GM18951 (cell line): ENCODE results near the gene CC2D1A.

Experiments used
- POLR2A ChIP-seq: IDR thresholded peaks from 4 replicates; pipeline ENCODE4 v1.6.1; 2011; ENCODE audit warnings: mild to moderate bottlenecking; ENCODE audit not compliant: insufficient read length, insufficient read depth; ENCODE audit errors: extremely low read depth
- in situ Hi-C: fragments of 300-500 bp; cut with MboI; formaldehyde crosslinking; loops from one replicate; pipeline ENCODE4 v1.12.0; 2022; ENCODE audit warnings: low sequenced_read_pairs, mixed read lengths, inconsistent platforms; ENCODE audit not compliant: unreplicated experiment

The CC2D1A gene

GRCh38 chr19:13905634-13906520 lies at the start of gene CC2D1A, which contains the start of gene BRME1:
Gene CC2D1A (plus strand): TSS chr19:13906201. CDS start chr19:13906442, 241 bp downstream.
Gene BRME1 (minus strand): TSS chr19:13906117. CDS start chr19:13904892, 1,225 bp downstream.
- in situ Hi-C loops: no loop called here
- peak; percentile 70 for TF ChIP-seq POLR2A

- in situ Hi-C loops: loop anchor here (25.0 kb wide), 1 partner anchor 569 kb away; no protein-coding TSS in a partner anchor
- no peak for TF ChIP-seq POLR2A
Observed at GRCh38 chr19:13856497-13856896, 49.5 kb upstream of the CC2D1A start.

- in situ Hi-C loops: loop anchor here (25.0 kb wide), 1 partner anchor 572 kb away; no protein-coding TSS in a partner anchor
- no peak for TF ChIP-seq POLR2A
Observed at GRCh38 chr19:13859361-13859880, 46.6 kb upstream of the CC2D1A start.

- in situ Hi-C loops: loop anchor here (5.0 to 25.0 kb wide), 3 partner anchors 76 to 574 kb away; no protein-coding TSS in a partner anchor
- TF ChIP-seq POLR2A: no peak
Observed at GRCh38 chr19:13860679-13861391, 45.2 kb upstream of the CC2D1A start.

- TF ChIP-seq POLR2A: no peak
- in situ Hi-C loops: loop anchor here (5.0 to 25.0 kb wide), 3 partner anchors 77 to 574 kb away; no protein-coding TSS in a partner anchor
Observed at GRCh38 chr19:13861392-13861713, 44.6 kb upstream of the CC2D1A start.

GRCh38 chr19:13861714-13862531 lies 44.1 kb upstream of the CC2D1A start:
- in situ Hi-C loops: loop anchor here (5.0 to 25.0 kb wide), 3 partner anchors 77 to 575 kb away; no protein-coding TSS in a partner anchor

GRCh38 chr19:13864046-13864666 lies 41.8 kb upstream of the CC2D1A start:
- in situ Hi-C loops: loop anchor here (5.0 to 25.0 kb wide), 3 partner anchors 79 to 577 kb away; no protein-coding TSS in a partner anchor
- TF ChIP-seq POLR2A: no peak

More at GRCh38 chr19:13861714-13862531, 44.1 kb upstream of the CC2D1A start:
- peak; percentile 59 for TF ChIP-seq POLR2A

GRCh38 chr19:13864667-13865570 lies 41.1 kb upstream of the CC2D1A start:
- in situ Hi-C loops: loop anchor here (5.0 to 25.0 kb wide), 3 partner anchors 80 to 578 kb away; no protein-coding TSS in a partner anchor
- TF ChIP-seq POLR2A: no peak

GRCh38 chr19:13865571-13866462 lies 40.2 kb upstream of the CC2D1A start:
- in situ Hi-C loops: loop anchor here (10.0 to 25.0 kb wide), 2 partner anchors 81 to 579 kb away; no protein-coding TSS in a partner anchor
- TF ChIP-seq POLR2A: peak; percentile 32

GRCh38 chr19:13866463-13867046 lies 39.4 kb upstream of the CC2D1A start:
- in situ Hi-C loops: loop anchor here (10.0 to 25.0 kb wide), 2 partner anchors 82 to 579 kb away; no protein-coding TSS in a partner anchor
- TF ChIP-seq POLR2A: no peak

GRCh38 chr19:13868663-13869062 lies 37.3 kb upstream of the CC2D1A start:
- in situ Hi-C loops: loop anchor here (10.0 to 25.0 kb wide), 2 partner anchors 84 to 581 kb away; no protein-coding TSS in a partner anchor

More at GRCh38 chr19:13868663-13869062, 37.3 kb upstream of the CC2D1A start:
- no peak for TF ChIP-seq POLR2A
